Hematopoietic multipotent progenitor cell treated with erythropoietin and hydrocortisone succinate and interleukin-3 and kit ligand, for 8 days (in vitro differentiated cells): ENCODE data around the gene FCRL3.

Source experiments
- DNase-seq: peaks from one replicate; pipeline ENCODE4 v3.0.0-alpha.2; 2015

Gene FCRL3

DNA sequence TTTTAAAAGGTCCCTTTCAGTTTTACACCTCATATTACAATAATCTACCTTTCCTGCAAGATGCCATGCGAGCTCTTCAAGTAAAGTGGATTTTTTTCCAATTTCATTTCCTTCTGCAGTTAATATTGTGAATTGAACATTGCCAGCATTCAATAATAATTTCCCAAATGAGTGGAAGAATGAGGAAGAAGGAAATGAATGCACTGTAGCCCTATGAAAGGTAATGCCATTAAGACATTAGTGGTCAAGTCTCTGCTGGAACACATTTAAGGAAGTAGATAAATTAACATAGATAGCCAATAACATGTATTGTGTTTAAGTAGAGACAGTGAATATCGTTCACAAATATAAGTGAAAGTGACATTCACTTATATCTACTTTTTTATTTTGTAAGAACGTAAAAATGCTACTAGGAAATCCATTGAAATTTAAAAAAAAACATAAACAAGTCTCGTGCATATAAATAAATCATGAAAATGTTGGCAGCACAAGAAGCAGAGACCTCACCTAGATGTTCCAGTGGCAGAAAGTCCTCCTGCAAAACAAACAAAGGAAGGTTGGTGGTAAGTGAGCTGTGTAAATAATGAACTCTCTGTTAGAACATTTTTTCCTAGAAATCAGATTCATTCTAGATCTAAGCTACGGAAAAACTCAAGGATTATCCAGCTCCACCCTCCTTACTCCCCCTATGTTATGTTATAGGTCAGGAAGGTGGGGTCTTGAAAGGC, 17.7 kb downstream of the FCRL3 start:
- no peak for DNase-seq

- no peak for DNase-seq
These were observed 21.8 kb downstream of the FCRL3 start for GRCh38 chr1:157678721-157679120.

- no peak for DNase-seq
These were observed 27.6 kb downstream of the FCRL3 start for GRCh38 chr1:157673008-157673407.

DNA sequence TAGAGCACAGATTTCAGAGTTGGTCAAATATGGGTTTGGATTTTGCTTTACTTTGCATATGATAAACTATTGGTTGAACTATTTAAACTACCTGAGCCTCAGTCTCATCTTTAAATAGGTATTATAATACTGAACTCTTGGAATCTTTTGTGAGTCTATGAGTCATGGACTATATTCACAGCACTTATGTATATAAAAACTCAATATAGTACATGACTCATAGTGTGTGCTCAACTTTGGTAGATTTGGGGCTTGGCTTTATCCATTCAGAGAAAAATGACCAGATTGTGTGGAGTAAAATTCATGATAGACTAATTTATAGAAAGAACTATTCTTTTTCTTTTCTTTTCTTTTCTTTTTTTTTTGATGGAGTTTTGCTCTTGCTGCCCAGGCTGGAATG, 28.7 kb downstream of the FCRL3 start:
- DNase-seq = no peak

DNA sequence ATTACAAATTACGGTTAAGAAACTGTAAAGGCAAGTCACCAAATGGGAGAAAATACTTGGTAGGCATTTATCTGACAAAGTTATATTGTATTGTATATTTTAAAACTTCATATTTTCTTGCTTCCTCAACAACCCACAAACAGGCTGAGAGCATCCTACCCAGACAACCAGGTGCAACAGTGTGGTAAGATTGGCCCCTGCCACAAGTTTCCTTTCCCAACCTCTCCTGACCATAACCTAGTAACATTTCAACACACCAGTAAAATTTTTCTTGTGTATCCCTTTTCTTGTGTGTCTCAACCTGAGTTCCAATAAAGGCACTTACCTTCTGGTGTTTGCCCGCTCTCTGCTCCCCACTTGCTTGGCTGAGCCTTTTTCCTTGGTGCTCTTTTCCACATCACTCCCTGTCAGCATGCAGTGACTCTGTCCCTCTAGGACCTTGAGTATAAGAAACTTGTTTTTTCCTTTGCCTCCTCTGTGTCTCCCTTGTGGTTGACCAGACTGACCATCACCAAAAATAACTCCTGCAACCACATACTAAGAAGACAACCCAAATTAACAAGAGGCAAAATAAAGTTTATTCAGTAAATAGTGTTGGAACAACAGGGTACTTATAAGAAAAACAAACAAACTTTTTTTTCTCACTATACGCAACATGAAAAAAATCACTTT, 40.9 kb downstream of the FCRL3 start:
- no peak for DNase-seq

- DNase-seq = peak; percentile 3
These were observed 42.0 kb downstream of the FCRL3 start for GRCh38 chr1:157658571-157658970.

DNA sequence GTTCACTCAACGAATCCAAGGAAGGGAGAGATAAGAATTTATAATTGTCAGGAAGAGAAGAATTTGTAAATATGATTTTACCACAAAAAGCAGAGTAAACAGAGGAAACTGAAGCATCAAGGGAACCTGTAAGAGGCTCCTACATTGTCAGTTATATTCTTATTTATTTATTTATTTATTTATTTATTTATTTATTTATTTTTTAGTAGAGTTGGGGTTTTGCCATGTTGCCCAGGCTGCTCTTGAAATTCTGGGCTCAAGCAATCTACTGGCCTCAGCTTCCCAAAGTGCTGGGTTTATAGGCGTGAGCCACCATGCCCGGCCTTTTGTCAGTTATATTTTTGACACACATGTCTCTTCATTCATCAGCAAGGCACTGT, 47.1 kb downstream of the FCRL3 start:
- no peak for DNase-seq

GRCh38 chr1:157652859-157653493, 47.6 kb downstream of the FCRL3 start:
- DNase-seq = peak; percentile 27

GRCh38 chr1:157648317-157648716, 52.3 kb downstream of the FCRL3 start:
- no peak for DNase-seq

GRCh38 chr1:157646144-157646543, 54.4 kb downstream of the FCRL3 start:
- no peak for DNase-seq

DNA sequence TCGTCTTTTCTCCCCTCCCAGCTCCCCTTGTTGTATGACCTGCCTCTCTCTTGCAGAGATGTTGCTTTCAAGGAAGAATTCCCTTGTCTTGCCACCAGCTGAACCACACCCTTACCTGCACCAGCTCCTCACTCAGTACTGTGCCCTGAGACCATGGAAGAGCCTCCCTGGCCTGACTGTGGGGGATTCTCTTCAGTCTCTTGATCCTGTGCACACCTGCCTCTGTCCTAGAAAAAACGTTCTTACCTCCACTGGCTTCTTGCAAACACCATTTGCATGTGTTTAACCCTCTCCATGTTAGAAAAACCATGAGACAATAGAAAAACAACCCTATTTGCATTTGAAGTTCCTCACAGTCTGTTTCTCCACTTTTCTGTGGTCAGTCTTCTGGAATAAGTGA, 59.4 kb downstream of the FCRL3 start:
- DNase-seq = no peak

DNA sequence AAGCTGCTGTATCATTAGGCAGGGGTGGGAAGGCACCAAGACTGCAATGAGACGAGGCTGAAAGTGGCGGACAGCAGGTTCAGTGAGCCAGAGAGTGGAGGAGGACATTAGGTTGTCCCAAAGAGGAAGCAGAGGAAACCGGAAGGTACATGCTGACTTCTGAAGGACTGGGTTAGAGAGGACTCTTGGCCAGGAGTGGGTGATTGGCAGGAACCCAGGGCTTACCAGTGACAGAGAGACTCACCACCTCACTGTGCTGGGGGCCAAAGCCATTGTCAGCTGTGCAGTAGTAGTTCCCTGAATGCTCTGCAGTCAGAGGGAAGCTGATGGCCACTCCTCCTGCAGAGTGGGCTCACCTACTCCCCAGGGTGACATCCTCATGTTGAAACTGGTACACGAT, 60.8 kb downstream of the FCRL3 start:
- DNase-seq = no peak

GRCh38 chr1:157628773-157629172, 71.8 kb downstream of the FCRL3 start:
- no peak for DNase-seq
